Measurements from ENCODE around the gene PARP11.

Gene PARP11

GRCh38 chr12:3872800-3873636 is at the start of gene PARP11:
TSS of gene PARP11 (minus strand) at chr12:3873399. CDS start at chr12:3873229, 170 bp downstream.
- no peak for FAIRE-seq

GRCh38 chr12:3922033-3922432 is 48.8 kb upstream of the PARP11 start:
- FAIRE-seq, result no peak

GRCh38 chr12:3921526-3921925 is 48.3 kb upstream of the PARP11 start:
- no peak for FAIRE-seq

- no peak for FAIRE-seq
Measured at GRCh38 chr12:3921151-3921471, 47.9 kb upstream of the PARP11 start.

GRCh38 chr12:3920351-3921150 is 47.4 kb upstream of the PARP11 start:
- FAIRE-seq, result no peak

GRCh38 chr12:3913278-3913677 is 40.1 kb upstream of the PARP11 start:
- FAIRE-seq, result no peak

GRCh38 chr12:3912863-3913262 is 39.7 kb upstream of the PARP11 start:
- FAIRE-seq, result no peak

GRCh38 chr12:3911409-3911808 is 38.2 kb upstream of the PARP11 start:
- no peak for FAIRE-seq

- FAIRE-seq, result no peak
Measured at GRCh38 chr12:3905664-3906063, 32.5 kb upstream of the PARP11 start.

- no peak for FAIRE-seq
Measured at GRCh38 chr12:3904999-3905398, 31.8 kb upstream of the PARP11 start.

GRCh38 chr12:3902921-3903320 is 29.7 kb upstream of the PARP11 start:
- no peak for FAIRE-seq

- no peak for FAIRE-seq
Measured at GRCh38 chr12:3901116-3901515, 27.9 kb upstream of the PARP11 start.

- no peak for FAIRE-seq
Measured at GRCh38 chr12:3898756-3899155, 25.6 kb upstream of the PARP11 start.

- FAIRE-seq, result no peak
Measured at GRCh38 chr12:3897371-3897971, 24.3 kb upstream of the PARP11 start.

GRCh38 chr12:3896801-3897351 is 23.7 kb upstream of the PARP11 start:
- no peak for FAIRE-seq

- no peak for FAIRE-seq
Measured at GRCh38 chr12:3896356-3896755, 23.2 kb upstream of the PARP11 start.

- FAIRE-seq, result no peak
Measured at GRCh38 chr12:3892631-3893030, 19.4 kb upstream of the PARP11 start.

- FAIRE-seq, result no peak
Measured at GRCh38 chr12:3891201-3891600, 18.0 kb upstream of the PARP11 start.

GRCh38 chr12:3888659-3889058 is 15.5 kb upstream of the PARP11 start:
- no peak for FAIRE-seq

- FAIRE-seq, result peak; percentile 96
Measured at GRCh38 chr12:3885277-3886094, 12.3 kb upstream of the PARP11 start.

- FAIRE-seq, result no peak
Measured at GRCh38 chr12:3884671-3885070, 11.5 kb upstream of the PARP11 start.

GRCh38 chr12:3882896-3883564 is 9.8 kb upstream of the PARP11 start:
- FAIRE-seq, result no peak

Measured in islet of Langerhans (tissue), 1 donor.